BJ (cell line): ENCODE data around the gene COPZ2. TPM values are rescaled to one million over a fixed set of nuclear protein-coding genes. Genes with fewer than 3 reads are reported as not detected.

Experiments
- CTCF ChIA-PET: fragments of 350-600 bp; formaldehyde crosslinking; extraction: SDS; loops from one replicate; lab custom pipeline; 2021; ENCODE audit warnings: antibody characterized with exemption, inconsistent platforms; lab: Yijun Ruan, JAX
- POLR2A ChIA-PET: fragments of 300-600 bp; sonication (Branson Sonifier 250); formaldehyde crosslinking; extraction: SDS; loops from one replicate; lab custom pipeline; 2021; ENCODE audit warnings: antibody characterized with exemption; lab: Charles Lee
- DNase-seq: peaks from one replicate; pipeline ENCODE4 v3.0.0-alpha.2; 2011; ENCODE audit warnings: low read depth
- H3K27me3 ChIP-seq: 2 replicates; pipeline ENCODE4 v1.6.0; 2011; ENCODE audit warnings: low read length; ENCODE audit not compliant: control insufficient read depth, insufficient read depth
- H3K36me3 ChIP-seq: 2 replicates; pipeline ENCODE4 v1.5.1; 2011; ENCODE audit warnings: low read length; ENCODE audit not compliant: control insufficient read depth, insufficient read depth
- H3K4me3 ChIP-seq: 2 replicates; pipeline ENCODE4 v1.5.1; 2011; ENCODE audit warnings: low read depth, mild to moderate bottlenecking, control low read depth, low read length
- polyA plus RNA-seq: library from polyadenylated mRNA; depleted of rRNA; stranded (reverse); fragments of >200 nt; gene quantifications from 2 replicates; pipeline ENCODE4 v1.2.3, GENCODE V29; 2011; rRNA removed
- small RNA-seq: library from RNA; depleted of rRNA; stranded (forward); fragments of <200 nt; gene quantifications from one replicate; pipeline ENCODE3, GENCODE V24; 2012; ENCODE audit warnings: low replicate concordance, low read depth; ENCODE audit not compliant: insufficient read length
- TF ChIP-seq, protein P1 (sequence below): IDR thresholded peaks from 2 replicates; pipeline ENCODE4 v1.5.1; 2011; ENCODE audit warnings: low read depth, mild to moderate bottlenecking, control low read depth, inconsistent platforms, low read length, moderate library complexity; ENCODE audit not compliant: insufficient read depth

COPZ2 gene
- polyA plus RNA-seq, 1 experiment, result 132 TPM

DNA sequence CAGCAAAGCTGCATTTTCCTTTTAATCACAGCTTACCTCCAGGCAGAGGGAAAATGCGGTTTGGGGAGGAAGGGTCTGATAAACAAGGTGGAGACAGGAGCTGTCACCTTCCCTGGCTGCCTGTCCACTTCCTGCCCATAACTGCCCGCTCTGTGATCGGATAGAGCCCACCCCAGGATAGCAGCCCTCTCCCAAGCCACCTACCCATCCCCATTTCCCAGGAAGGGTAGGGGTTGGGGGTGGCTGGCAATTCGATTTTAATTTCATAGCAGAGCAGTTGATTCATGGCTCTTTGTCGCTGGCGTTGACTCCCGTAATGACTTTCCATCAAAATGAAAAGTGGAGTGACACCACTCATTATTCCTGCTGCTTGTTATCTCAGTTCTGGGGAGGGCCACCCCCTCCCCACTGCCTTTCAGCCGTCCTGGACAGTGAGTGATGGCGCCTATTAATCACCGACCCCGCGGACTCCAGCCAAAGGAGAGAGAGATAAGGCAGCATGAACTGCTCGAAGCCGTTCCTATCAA, 55.4 kb downstream of the COPZ2 start:
- ChIA-PET CTCF (interaction anchor here (1.0 to 30.9 kb wide), 5 partner anchors 11 to 45 kb away, joined by 3 to 575 read pairs (median 4); partner anchors contain the start of gene CDK5RAP3), POLR2A (no interaction called here)
- Histone ChIP-seq H3K36me3 (peaks cover 28% of the 10 kb centered on the region), H3K4me3 (no peak overlapping the region), H3K27me3 (no peaks in the 10 kb centered on the region)
- TF ChIP-seq, protein P1, sequence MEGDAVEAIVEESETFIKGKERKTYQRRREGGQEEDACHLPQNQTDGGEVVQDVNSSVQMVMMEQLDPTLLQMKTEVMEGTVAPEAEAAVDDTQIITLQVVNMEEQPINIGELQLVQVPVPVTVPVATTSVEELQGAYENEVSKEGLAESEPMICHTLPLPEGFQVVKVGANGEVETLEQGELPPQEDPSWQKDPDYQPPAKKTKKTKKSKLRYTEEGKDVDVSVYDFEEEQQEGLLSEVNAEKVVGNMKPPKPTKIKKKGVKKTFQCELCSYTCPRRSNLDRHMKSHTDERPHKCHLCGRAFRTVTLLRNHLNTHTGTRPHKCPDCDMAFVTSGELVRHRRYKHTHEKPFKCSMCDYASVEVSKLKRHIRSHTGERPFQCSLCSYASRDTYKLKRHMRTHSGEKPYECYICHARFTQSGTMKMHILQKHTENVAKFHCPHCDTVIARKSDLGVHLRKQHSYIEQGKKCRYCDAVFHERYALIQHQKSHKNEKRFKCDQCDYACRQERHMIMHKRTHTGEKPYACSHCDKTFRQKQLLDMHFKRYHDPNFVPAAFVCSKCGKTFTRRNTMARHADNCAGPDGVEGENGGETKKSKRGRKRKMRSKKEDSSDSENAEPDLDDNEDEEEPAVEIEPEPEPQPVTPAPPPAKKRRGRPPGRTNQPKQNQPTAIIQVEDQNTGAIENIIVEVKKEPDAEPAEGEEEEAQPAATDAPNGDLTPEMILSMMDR, result no peak
- DNase-seq, result no peak

DNA sequence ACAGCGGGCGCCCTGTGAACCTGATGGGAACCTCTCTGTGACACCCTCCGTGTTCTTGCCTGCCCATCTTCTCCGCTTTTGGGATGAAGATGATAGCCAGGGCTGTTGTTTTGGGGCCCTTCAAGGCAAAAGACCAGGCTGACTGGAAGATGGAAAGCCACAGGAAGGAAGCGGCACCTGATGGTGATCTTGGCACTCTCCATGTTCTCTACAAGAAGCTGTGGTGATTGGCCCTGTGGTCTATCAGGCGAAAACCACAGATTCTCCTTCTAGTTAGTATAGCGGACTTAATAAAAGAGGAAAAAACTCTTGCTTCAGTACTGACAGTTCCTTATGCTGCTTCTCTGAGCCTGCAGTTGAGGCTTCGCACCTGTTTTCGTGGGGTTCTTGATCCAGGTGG, 56.1 kb downstream of the COPZ2 start:
- Histone ChIP-seq H3K4me3 (no peak overlapping the region), H3K36me3 (peaks cover 29% of the 10 kb centered on the region), H3K27me3 (no peaks in the 10 kb centered on the region)
- TF ChIP-seq, protein P1, result no peak
- ChIA-PET CTCF (interaction anchor here (1.0 to 30.9 kb wide), 6 partner anchors 10 to 45 kb away, joined by 3 to 575 read pairs (median 8); partner anchors contain the start of gene CDK5RAP3), POLR2A (no interaction called here)
- DNase-seq, result no peak

DNA sequence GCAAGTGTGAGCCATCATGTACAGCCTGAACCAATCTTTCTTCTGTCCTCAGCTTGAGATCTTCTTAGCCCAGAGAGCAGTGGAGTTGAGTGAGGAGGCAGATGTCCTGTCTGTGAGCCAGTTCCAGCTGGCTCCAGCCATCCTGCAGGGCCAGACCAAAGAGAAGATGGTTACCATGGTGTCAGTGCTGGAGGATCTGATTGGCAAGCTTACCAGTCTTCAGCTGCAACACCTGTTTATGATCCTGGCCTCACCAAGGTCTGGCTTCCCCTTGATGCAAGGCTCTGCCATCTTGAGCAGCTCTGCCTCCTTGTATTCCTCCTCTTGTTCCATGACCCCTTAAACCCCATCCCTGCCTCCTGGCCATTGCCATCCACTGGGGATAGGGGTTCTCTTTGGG, 57.1 kb downstream of the COPZ2 start:
- no peak overlapping the region for H3K4me3 ChIP-seq
- CTCF ChIA-PET, result interaction anchor here (1.2 to 30.9 kb wide), 4 partner anchors 10 to 35 kb away, joined by 3 to 575 read pairs (median 17); partner anchors contain the start of gene CDK5RAP3
- TF ChIP-seq, protein P1, result no peak
- DNase-seq, result no peak
- peaks cover 34% of the 10 kb centered on the region for H3K36me3 ChIP-seq
- POLR2A ChIA-PET, result interaction anchor here (0.6 kb wide), 1 partner anchor 38 kb away, joined by 4 read pairs; no protein-coding TSS in a partner anchor
- no peaks in the 10 kb centered on the region for H3K27me3 ChIP-seq

DNA sequence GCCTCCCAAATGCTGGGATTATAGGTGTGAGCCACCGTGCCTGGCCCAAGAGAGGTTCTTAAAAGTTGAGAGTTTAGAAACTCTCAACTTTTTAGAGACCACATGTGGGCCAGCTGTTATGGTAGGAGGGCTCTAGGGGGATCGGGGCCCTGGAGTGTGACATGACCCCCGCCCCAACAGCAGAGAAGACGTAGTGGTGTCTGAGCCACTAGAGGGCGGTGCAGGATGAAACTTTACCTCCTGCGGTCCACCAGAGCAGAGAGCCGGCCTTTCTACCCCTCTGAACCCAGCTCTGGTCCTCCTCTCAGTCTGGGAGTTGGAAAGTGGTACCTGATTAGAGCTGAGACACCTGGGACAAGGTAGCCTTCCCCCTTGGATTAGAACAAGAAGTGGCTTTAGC, 59.3 kb downstream of the COPZ2 start:
- TF ChIP-seq, protein P1, result peak; percentile 81
- peaks cover 39% of the 10 kb centered on the region for H3K36me3 ChIP-seq
- CTCF ChIA-PET, result interaction anchor here (0.7 to 30.9 kb wide), 29 partner anchors 8 to 672 kb away, joined by 3 to 575 read pairs (median 5); partner anchors contain the start of genes CBX1, CDK5RAP3, NFE2L1 and PNPO
- DNase-seq, result no peak
- no peaks in the 10 kb centered on the region for H3K27me3 ChIP-seq
- POLR2A ChIA-PET, result no interaction called here
- H3K4me3 ChIP-seq, result no peak overlapping the region

Small RNA genes within 50 kb of the gene (small RNA-seq; reads per million reads assigned to genes)
- gene AC004477.2 (not detected), gene MIR152 (25,767 reads per million, percentile 100 among the genes with 10 or more reads in this experiment)

Other genes starting within 250 kb of the COPZ2 start
- 4.5 and 7.6 TPM in 2 replicates for gene OSBPL7, start 216.0 kb downstream of the COPZ2 start, polyA plus RNA-seq
- 49.1 and 59.2 TPM in 2 replicates for gene MRPL10, start 206.3 kb downstream of the COPZ2 start, polyA plus RNA-seq
- gene LRRC46, start 206.1 kb downstream of the COPZ2 start, polyA plus RNA-seq, result 0.58 and 0.80 TPM in 2 replicates
- gene SCRN2, start 196.5 kb downstream of the COPZ2 start, polyA plus RNA-seq, result 18.3 and 41.1 TPM in 2 replicates
- gene SP6, start 186.6 kb downstream of the COPZ2 start, polyA plus RNA-seq, result 0.05 and 0.07 TPM in 2 replicates
- 4.0 and 5.9 TPM in 2 replicates for gene SP2, start 141.6 kb downstream of the COPZ2 start, polyA plus RNA-seq
- 15.9 and 19.6 TPM in 2 replicates for gene PNPO, start 96.2 kb downstream of the COPZ2 start, polyA plus RNA-seq
- not detected in 2 replicates for gene PRR15L, start 79.9 kb downstream of the COPZ2 start, polyA plus RNA-seq
- gene CDK5RAP3, start 66.7 kb downstream of the COPZ2 start, polyA plus RNA-seq, result 76.6 and 98.1 TPM in 2 replicates
- 255 and 281 TPM in 2 replicates for gene NFE2L1, start 10.6 kb upstream of the COPZ2 start, polyA plus RNA-seq
- 20.7 and 40.4 TPM in 2 replicates for gene CBX1, start 63.7 kb upstream of the COPZ2 start, polyA plus RNA-seq
- gene SNX11, start 70.0 kb upstream of the COPZ2 start, polyA plus RNA-seq, result 23.5 and 27.3 TPM in 2 replicates